Ascending aorta (tissue), 2 donors: Measurements from ENCODE around the gene PTPRN2. TPM values are rescaled to one million over a fixed set of nuclear protein-coding genes. Genes with fewer than 3 reads are reported as not detected.

Experiments
- DNase-seq, 2 donors: peaks; one replicate each; pipeline ENCODE4 v3.0.0-alpha.2; 2019; ENCODE audit warnings: low spot score in 2 of 2
- H3K27ac ChIP-seq, 2 donors: fragments of 200-600 bp; sonication (generic); one replicate each; pipeline ENCODE4 v1.5.1; 2016 to 2017; ENCODE audit warnings: mild to moderate bottlenecking in 1 of 2
- H3K27me3 ChIP-seq: fragments of 200-600 bp; sonication (generic); one replicate; pipeline ENCODE4 v1.5.1; 2017
- H3K36me3 ChIP-seq, 2 donors: fragments of 200-600 bp; sonication (generic); one replicate each; pipeline ENCODE4 v1.5.1; 2016
- H3K4me1 ChIP-seq, 2 donors: fragments of 200-600 bp; sonication (generic); one replicate each; pipeline ENCODE4 v1.5.1; 2016 to 2017; ENCODE audit warnings: mild to moderate bottlenecking in 1 of 2
- H3K4me3 ChIP-seq, 2 donors: fragments of 200-600 bp; sonication (generic); one replicate each; pipeline ENCODE4 v1.5.1; 2016 to 2017; ENCODE audit warnings: mild to moderate bottlenecking in 1 of 2
- H3K9me3 ChIP-seq, 2 donors: fragments of 200-600 bp; sonication (generic); one replicate each; pipeline ENCODE4 v1.5.1; 2016
- CTCF ChIP-seq, 3 experiments: fragments of 200-600 bp in 2 of 3; fragments of 450-650 bp in 1 of 3; sonication (generic) in 2 of 3; IDR thresholded peaks; one replicate each; pipeline ENCODE4 v1.5.1; 2016 to 2019; ENCODE audit warnings: antibody characterized with exemption in 3 of 3, mild to moderate bottlenecking in 1 of 3, moderate library complexity in 1 of 3
- intact Hi-C: fragments of 100-400 bp; cut with DNase I; formaldehyde crosslinking; loops from one replicate; pipeline ENCODE4 v1.15.1; 2023
- total RNA-seq: library from RNA; depleted of rRNA; stranded (reverse); fragments of >200 nt; gene quantifications from one replicate; pipeline ENCODE4 v1.1.0, GENCODE V29; 2016

PTPRN2 gene
- total RNA-seq, 1 donor from 2014 or later, result 7.3 TPM

- H3K9me3 ChIP-seq, result no peaks in the 10 kb centered on the region
- no peak overlapping the region for H3K4me3 ChIP-seq
- no peaks in the 10 kb centered on the region for H3K27me3 ChIP-seq
- intact Hi-C loops, result no loop called here
- H3K4me1 ChIP-seq, result no peaks in the 10 kb centered on the region
- H3K27ac ChIP-seq, result no peak overlapping the region
- H3K36me3 ChIP-seq, result no peaks in the 10 kb centered on the region
- no peak for TF ChIP-seq CTCF (IDR thresholded peaks at IDR 0.05)
- no peak for DNase-seq
Measured at GRCh38 chr7:158606671-158607424, 19.2 kb upstream of the PTPRN2 start.

- Histone ChIP-seq H3K9me3 (no peaks in the 10 kb centered on the region), H3K36me3 (no peaks in the 10 kb centered on the region), H3K4me1 (no peaks in the 10 kb centered on the region), H3K4me3 (no peak overlapping the region), H3K27ac (no peak overlapping the region), H3K27me3 (no peaks in the 10 kb centered on the region)
- no peak for TF ChIP-seq CTCF (IDR thresholded peaks at IDR 0.05)
- no peak for DNase-seq
- intact Hi-C loops, result no loop called here
Measured at GRCh38 chr7:158606129-158606528, 18.5 kb upstream of the PTPRN2 start.

DNA sequence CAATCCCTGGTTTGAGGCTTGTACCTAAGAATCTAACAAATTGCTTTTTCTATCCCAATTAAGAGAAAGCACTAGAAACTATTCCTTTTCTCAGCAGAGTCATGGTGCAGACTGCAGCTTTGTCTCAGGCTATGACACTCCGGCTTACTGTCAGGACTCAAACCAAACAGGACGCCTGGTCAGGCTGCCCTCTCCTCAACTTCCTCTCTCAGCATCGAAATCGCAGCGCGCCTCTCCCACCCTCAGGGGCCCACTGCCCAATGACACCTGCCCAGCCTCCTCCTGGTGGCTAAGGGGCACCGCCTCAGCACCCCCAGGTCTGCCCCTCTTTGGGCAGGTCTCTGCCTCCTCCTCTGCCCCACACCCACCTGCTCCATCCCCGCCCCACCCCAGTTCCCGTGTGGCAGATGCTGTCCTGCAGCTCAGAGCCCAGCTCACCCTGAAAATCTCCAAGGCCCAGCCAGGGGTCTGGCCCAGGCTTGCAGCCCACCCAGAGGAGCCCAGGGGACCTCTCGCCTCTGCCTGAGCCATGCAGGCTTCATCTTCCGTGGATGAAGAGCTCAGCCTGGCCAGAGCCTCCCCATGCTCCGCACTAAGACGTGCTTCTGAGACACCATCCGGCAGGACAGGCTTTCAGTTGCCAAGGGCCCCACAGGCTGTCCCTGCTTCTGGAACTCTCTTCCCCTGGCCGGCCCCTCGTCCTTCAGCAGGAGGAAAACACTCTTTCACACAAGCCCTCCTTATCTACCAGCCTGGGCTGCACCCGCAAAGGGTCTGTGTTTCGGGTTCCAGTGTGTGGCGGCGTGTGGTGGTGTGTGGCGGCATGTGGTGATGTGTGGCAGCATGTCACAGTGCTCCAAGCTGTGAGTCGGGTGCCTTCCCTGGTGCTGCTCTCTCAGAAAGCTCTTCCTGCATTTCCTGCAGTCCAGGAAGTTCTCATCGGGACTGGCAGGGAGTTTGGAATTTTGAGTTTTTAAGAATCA, 16.4 kb upstream of the PTPRN2 start:
- Histone ChIP-seq H3K27ac (no peak overlapping the region), H3K27me3 (no peaks in the 10 kb centered on the region), H3K9me3 (no peaks in the 10 kb centered on the region), H3K36me3 (no peaks in the 10 kb centered on the region), H3K4me3 (no peak overlapping the region), H3K4me1 (no peaks in the 10 kb centered on the region)
- no peak for TF ChIP-seq CTCF (IDR thresholded peaks at IDR 0.05)
- intact Hi-C loops, result no loop called here
- DNase-seq, result no peak

GRCh38 chr7:158602905-158603772, 15.5 kb upstream of the PTPRN2 start:
- H3K27me3 ChIP-seq, result no peaks in the 10 kb centered on the region
- no peaks in the 10 kb centered on the region for H3K4me1 ChIP-seq
- intact Hi-C loops, result no loop called here
- no peaks in the 10 kb centered on the region for H3K36me3 ChIP-seq
- H3K9me3 ChIP-seq, result no peaks in the 10 kb centered on the region
- no peak overlapping the region for H3K27ac ChIP-seq
- no peak for DNase-seq
- no peak overlapping the region for H3K4me3 ChIP-seq
- TF ChIP-seq CTCF (IDR thresholded peaks at IDR 0.05), result no peak

GRCh38 chr7:158602041-158602440, 14.4 kb upstream of the PTPRN2 start:
- Histone ChIP-seq H3K9me3 (no peaks in the 10 kb centered on the region), H3K27ac (no peak overlapping the region)
- DNase-seq, result no peak

More at GRCh38 chr7:158602041-158602440, 14.4 kb upstream of the PTPRN2 start:
- no peaks in the 10 kb centered on the region for H3K4me1 ChIP-seq
- intact Hi-C loops, result no loop called here
- no peaks in the 10 kb centered on the region for H3K36me3 ChIP-seq
- H3K27me3 ChIP-seq, result no peaks in the 10 kb centered on the region
- no peak overlapping the region for H3K4me3 ChIP-seq
- no peak for TF ChIP-seq CTCF (IDR thresholded peaks at IDR 0.05)
